Hematopoietic multipotent progenitor cell treated with erythropoietin and hydrocortisone succinate and interleukin-3 and kit ligand, for 15 days (in vitro differentiated cells): Measurements from ENCODE around the gene DYRK2.
A peak's percentile ranks its signal among the peaks of the same experiment; 100 is the strongest.

Source experiments
- DNase-seq: peaks from one replicate; pipeline ENCODE4 v3.0.0-alpha.2; 2015; ENCODE audit warnings: low spot score

DYRK2 gene

GRCh38 chr12:67648521-67649260 is at the start of gene DYRK2:
Gene DYRK2 (plus strand): TSS chr12:67648745. CDS start chr12:67649134, 389 bp downstream.
- peak; percentile 47 for DNase-seq

GRCh38 chr12:67599691-67600090 is 48.9 kb upstream of the DYRK2 start:
- no peak for DNase-seq

- no peak for DNase-seq
These were observed 47.4 kb upstream of the DYRK2 start for GRCh38 chr12:67601126-67601525.

GRCh38 chr12:67609226-67609870 is 39.2 kb upstream of the DYRK2 start:
- DNase-seq: no peak

GRCh38 chr12:67613040-67613439 is 35.5 kb upstream of the DYRK2 start:
- no peak for DNase-seq

GRCh38 chr12:67617629-67618028 is 30.9 kb upstream of the DYRK2 start:
- DNase-seq: no peak

GRCh38 chr12:67618303-67618702 is 30.2 kb upstream of the DYRK2 start:
- no peak for DNase-seq

GRCh38 chr12:67621112-67621511 is 27.4 kb upstream of the DYRK2 start:
- DNase-seq: no peak

GRCh38 chr12:67621926-67622325 is 26.6 kb upstream of the DYRK2 start:
- no peak for DNase-seq

- no peak for DNase-seq
These were observed 25.3 kb upstream of the DYRK2 start for GRCh38 chr12:67623259-67623658.

GRCh38 chr12:67624355-67624754 is 24.2 kb upstream of the DYRK2 start:
- DNase-seq: no peak

- DNase-seq: no peak
These were observed 23.5 kb upstream of the DYRK2 start for GRCh38 chr12:67625004-67625403.

GRCh38 chr12:67626156-67626555 is 22.4 kb upstream of the DYRK2 start:
- DNase-seq: no peak

- no peak for DNase-seq
These were observed 18.0 kb upstream of the DYRK2 start for GRCh38 chr12:67630373-67631088.

- no peak for DNase-seq
These were observed 16.5 kb upstream of the DYRK2 start for GRCh38 chr12:67632005-67632404.

GRCh38 chr12:67633024-67633610 is 15.4 kb upstream of the DYRK2 start:
- DNase-seq: no peak

GRCh38 chr12:67633708-67634107 is 14.8 kb upstream of the DYRK2 start:
- no peak for DNase-seq

GRCh38 chr12:67634303-67634761 is 14.2 kb upstream of the DYRK2 start:
- no peak for DNase-seq

GRCh38 chr12:67637718-67638117 is 10.8 kb upstream of the DYRK2 start:
- no peak for DNase-seq

GRCh38 chr12:67638694-67639093 is 9.9 kb upstream of the DYRK2 start:
- DNase-seq: no peak

- no peak for DNase-seq
These were observed 7.7 kb upstream of the DYRK2 start for GRCh38 chr12:67640863-67641262.

GRCh38 chr12:67645126-67645525 is 3.4 kb upstream of the DYRK2 start:
- no peak for DNase-seq

- no peak for DNase-seq
These were observed 2.9 kb upstream of the DYRK2 start for GRCh38 chr12:67645601-67646000.
